Measurements from ENCODE around the gene MS4A7. TPM values are rescaled to one million over a fixed set of nuclear protein-coding genes. Genes with fewer than 3 reads are reported as not detected.

Gene MS4A7
- total and polyA plus RNA-seq, 2 experiments from 2014 or later, result not detected

GRCh38 chr11:60339356-60339755 lies 39.0 kb upstream of the MS4A7 start:
- Histone ChIP-seq H3K4me3 (no peak overlapping the region), H3K36me3 (no peaks in the 10 kb centered on the region), H3K27me3 (no peaks in the 10 kb centered on the region), H3K27ac (no peak overlapping the region), H3K4me1 (ENCODE audit: low read depth) (no peaks in the 10 kb centered on the region), H3K9me3 (ENCODE audit: low read depth) (no peaks in the 10 kb centered on the region)
- DNase-seq (ENCODE audit: low read depth in 1 of 2, low spot score in 1 of 2), result no peak
- no peak for TF ChIP-seq CTCF (IDR thresholded peaks at IDR 0.05; ENCODE audit: low read depth, low read length)

- Histone ChIP-seq H3K27me3 (no peaks in the 10 kb centered on the region), H3K4me3 (no peak overlapping the region), H3K9me3 (ENCODE audit: low read depth) (no peaks in the 10 kb centered on the region), H3K4me1 (ENCODE audit: low read depth) (no peaks in the 10 kb centered on the region), H3K36me3 (no peaks in the 10 kb centered on the region), H3K27ac (no peak overlapping the region)
- peak; percentile 8 to 13 for DNase-seq (ENCODE audit: low read depth in 1 of 2, low spot score in 1 of 2)
- TF ChIP-seq CTCF (IDR thresholded peaks at IDR 0.05; ENCODE audit: low read depth, low read length), result peak; percentile 45
Observed at GRCh38 chr11:60343094-60343704, 35.1 kb upstream of the MS4A7 start.

- Histone ChIP-seq H3K27me3 (no peaks in the 10 kb centered on the region), H3K27ac (no peak overlapping the region), H3K36me3 (no peaks in the 10 kb centered on the region), H3K4me1 (ENCODE audit: low read depth) (no peaks in the 10 kb centered on the region), H3K4me3 (no peak overlapping the region), H3K9me3 (ENCODE audit: low read depth) (no peaks in the 10 kb centered on the region)
- DNase-seq (ENCODE audit: low read depth in 1 of 2, low spot score in 1 of 2), result no peak
- TF ChIP-seq CTCF (IDR thresholded peaks at IDR 0.05; ENCODE audit: low read depth, low read length), result no peak
Observed at GRCh38 chr11:60344146-60344545, 34.2 kb upstream of the MS4A7 start.

- TF ChIP-seq CTCF (IDR thresholded peaks at IDR 0.05; ENCODE audit: low read depth, low read length), result peak; percentile 28
- Histone ChIP-seq H3K4me1 (ENCODE audit: low read depth) (no peaks in the 10 kb centered on the region), H3K27ac (no peak overlapping the region), H3K36me3 (no peaks in the 10 kb centered on the region), H3K9me3 (ENCODE audit: low read depth) (no peaks in the 10 kb centered on the region), H3K4me3 (no peak overlapping the region), H3K27me3 (no peaks in the 10 kb centered on the region)
- peak; percentile 3 to 57 for DNase-seq (ENCODE audit: low read depth in 1 of 2, low spot score in 1 of 2)
Observed at GRCh38 chr11:60345489-60345888, 32.8 kb upstream of the MS4A7 start.

GRCh38 chr11:60347084-60347797 lies 31.1 kb upstream of the MS4A7 start:
- DNase-seq (ENCODE audit: low read depth in 1 of 2, low spot score in 1 of 2), result no peak
- Histone ChIP-seq H3K9me3 (ENCODE audit: low read depth) (no peaks in the 10 kb centered on the region), H3K27me3 (no peaks in the 10 kb centered on the region), H3K4me3 (no peak overlapping the region), H3K36me3 (no peaks in the 10 kb centered on the region), H3K4me1 (ENCODE audit: low read depth) (no peaks in the 10 kb centered on the region), H3K27ac (no peak overlapping the region)
- TF ChIP-seq CTCF (IDR thresholded peaks at IDR 0.05; ENCODE audit: low read depth, low read length), result no peak

All from cardiac muscle cell (in vitro differentiated cells and primary cell).